Activated gamma-delta T cell treated with anti-CD3 and anti-CD28 coated beads, Interleukin-2, amount 50 U/mL, for 16 hours (primary cell): Measurements from ENCODE around the gene GZMB.
A peak's percentile ranks its signal among the peaks of the same experiment; 100 is the strongest.
"Not testable (repeated sequence)": the region's sequence is repeated elsewhere in the genome, so short reads cannot be mapped to it uniquely, and the experiment has no call there.

Experiments used
- DNase-seq: peaks from one replicate; pipeline ENCODE4 v3.0.0-alpha.2; 2020; ENCODE audit warnings: low read depth

Gene GZMB

GRCh38 chr14:24630872-24631477 is 3.0 kb downstream of the GZMB start:
- DNase-seq, result no peak

DNA sequence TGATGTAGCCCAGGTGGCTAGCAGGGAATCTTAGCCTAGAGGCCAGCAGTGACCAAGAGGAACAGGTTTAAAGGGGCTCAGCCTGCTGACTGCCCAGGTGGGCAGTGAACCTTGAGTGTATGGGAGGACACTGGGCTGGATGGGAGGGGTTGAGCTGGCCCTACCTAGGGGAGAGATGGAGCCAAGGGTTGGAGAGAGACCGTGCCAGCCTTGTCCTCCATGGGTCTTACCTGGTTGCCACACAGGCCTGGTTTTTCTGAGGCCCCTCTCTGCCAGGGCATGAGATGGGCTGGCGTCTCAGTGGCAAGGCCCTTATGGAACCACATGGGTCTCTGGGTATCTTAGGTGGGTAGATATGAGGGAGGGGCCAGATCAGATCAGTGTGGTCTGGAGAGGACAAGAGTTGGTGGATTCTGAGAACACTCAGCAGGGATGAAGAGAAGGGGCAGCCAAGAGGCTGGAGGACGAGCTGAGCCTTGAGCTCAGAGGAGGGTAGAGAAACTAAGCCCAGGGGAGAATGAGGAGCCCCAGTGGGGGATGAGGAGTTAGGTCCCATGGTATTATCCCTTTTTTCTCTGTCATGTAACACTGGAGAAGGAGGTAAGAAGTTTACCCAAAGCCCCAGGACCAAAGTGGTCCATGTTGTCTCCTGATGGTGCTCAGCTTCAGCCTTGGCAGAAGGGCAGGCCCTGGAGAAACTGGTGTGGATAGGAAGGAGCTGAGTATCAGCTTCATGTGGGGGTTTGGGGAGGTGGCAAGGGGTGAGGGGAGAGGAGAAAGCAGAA is 3.7 kb downstream of the GZMB start:
- no peak for DNase-seq

- no peak for DNase-seq
These were observed 4.5 kb downstream of the GZMB start for GRCh38 chr14:24629521-24629920.

- no peak for DNase-seq
These were observed 20.2 kb downstream of the GZMB start for GRCh38 chr14:24613747-24614146.

DNA sequence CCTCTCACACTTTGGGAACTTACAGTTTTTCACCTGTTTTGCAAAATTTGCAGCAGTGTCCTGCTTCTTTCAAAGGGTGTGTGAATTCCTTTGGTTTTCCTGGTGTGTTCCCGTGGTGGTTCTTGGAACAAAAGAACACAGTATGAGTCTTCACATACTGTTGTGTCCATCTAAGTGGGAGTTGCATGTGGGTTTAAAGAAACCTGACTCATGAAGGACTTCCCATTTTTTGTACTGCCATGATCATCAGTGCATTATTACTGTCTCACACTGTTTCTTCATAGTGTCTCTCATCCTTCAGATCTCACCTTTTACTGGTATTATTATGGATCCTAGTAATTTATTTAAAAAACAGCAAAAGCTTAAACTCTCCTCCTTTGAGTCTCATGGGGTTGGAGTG is 20.7 kb downstream of the GZMB start:
- DNase-seq, result no peak

DNA sequence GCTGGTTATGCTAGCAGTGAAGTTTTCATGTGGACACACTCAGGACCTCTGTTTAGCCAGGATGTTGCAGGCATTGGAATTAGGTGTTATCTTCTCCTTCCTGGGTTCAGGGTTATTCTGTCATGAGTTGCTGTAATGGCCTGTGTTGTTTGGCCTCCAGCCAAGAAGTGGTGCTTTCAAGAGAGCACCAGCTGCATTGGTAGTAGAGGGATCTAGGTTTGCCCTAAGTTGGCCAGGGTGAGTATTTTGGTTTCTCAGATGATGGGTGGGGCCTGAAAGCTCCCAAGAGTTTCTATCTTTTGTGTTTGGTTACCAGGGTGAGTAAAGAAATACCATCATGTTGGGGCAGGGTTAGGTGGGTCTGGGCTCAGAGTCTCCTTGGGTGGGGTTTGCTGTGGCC is 21.8 kb downstream of the GZMB start:
- no peak for DNase-seq

- DNase-seq, result no peak
These were observed 24.2 kb downstream of the GZMB start, which contains the start of gene GZMH for GRCh38 chr14:24609655-24610344. Gene GZMH (minus strand): TSS chr14:24609685. CDS start chr14:24609613, 72 bp downstream.

- DNase-seq, result no peak
These were observed 26.1 kb downstream of the GZMB start for GRCh38 chr14:24607635-24608514.

GRCh38 chr14:24607081-24607480 is 26.9 kb downstream of the GZMB start:
- no peak for DNase-seq

- DNase-seq, result no peak
These were observed 27.7 kb downstream of the GZMB start for GRCh38 chr14:24606297-24606696.

- DNase-seq, result peak; percentile 49
These were observed 28.4 kb downstream of the GZMB start for GRCh38 chr14:24605435-24606190.

- no peak for DNase-seq
These were observed 36.6 kb downstream of the GZMB start for GRCh38 chr14:24597403-24597802.

DNA sequence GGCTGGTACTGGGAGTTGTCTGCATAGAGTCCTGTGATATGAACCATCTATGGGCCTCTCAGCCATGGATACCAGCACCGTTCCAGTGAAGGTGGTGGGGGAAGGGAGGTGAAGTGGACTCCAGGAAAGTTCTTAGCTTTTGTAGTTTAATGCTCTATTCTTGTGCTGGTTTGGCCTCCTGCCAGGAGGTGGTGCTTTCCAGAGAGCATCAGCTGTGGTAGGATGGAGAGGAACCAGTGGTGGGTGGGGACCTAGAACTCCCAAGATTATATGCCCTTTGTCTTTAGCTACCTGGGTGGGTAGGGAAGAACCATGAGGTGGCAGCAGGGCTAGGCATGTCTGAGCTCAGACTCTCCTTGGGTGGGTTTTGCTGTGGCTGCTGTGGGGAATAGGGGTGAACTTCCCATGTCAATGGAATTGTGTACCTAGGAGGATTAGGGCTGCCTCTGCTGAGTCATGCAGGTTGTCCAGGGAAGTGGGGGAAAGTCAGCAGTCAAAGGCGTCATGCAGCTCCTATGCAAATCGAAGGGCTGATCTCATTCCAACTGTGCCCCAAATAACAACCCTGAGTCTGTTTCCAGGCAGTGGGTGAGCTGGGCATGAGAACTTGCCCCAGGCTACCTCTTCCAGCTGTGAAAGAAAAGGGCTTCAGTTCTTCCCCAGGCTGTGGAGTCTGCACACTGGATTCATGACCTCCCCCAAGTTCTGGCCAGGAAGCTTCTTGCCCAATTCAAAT is 38.7 kb downstream of the GZMB start:
- no peak for DNase-seq

DNA sequence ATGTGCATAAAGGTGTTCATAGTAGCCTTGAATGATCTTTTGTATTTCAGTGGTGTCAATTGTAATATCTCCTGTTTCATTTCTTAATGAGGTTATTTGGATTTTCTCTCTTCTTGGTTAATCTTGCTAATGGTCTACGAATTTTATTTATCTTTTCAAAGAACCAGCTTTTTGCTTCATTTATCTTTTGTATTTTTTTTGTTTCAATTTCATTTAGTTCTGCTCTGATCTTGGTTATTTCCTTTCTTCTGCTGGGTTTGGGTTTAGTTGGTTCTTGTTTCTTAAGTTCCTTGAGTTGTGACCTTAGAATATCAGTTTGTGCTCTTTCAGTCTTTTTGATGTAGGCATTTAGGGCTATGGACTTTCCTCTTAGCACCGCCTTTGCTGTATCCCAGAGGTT is 43.0 kb downstream of the GZMB start:
- DNase-seq, result not testable (repeated sequence)

DNA sequence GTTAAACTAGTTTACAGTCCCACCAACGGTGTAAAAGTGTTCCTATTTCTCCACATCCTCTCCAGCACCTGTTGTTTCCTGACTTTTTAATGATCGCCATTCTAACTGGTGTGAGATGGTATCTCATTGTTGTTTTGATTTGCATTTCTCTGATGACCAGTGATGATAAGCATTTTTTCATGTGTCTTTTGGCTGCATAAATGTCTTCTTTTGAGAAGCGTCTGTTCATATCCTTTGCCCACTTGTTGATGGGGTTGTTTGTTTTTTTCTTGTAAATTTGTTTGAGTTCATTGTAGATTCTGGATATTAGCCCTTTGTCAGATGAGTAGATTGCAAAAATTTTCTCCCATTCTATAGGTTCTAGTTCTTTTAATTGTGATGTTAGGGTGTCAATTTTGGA is 49.6 kb downstream of the GZMB start:
- DNase-seq, result not testable (repeated sequence)
